Adrenal gland (tissue), 5 donors: ENCODE measurements around the gene RAPH1.
"Not testable (repeated sequence)": the region's sequence is repeated elsewhere in the genome, so short reads cannot be mapped to it uniquely, and the experiment has no call there.

Experiments used
- CTCF ChIP-seq, 6 experiments: fragments of 450-650 bp in 4 of 6; fragments of 200-600 bp in 2 of 6; sonication (generic) in 1 of 6; IDR thresholded peaks; 1 replicate in 5 of 6; 2 replicates in 1 of 6; pipeline versions ENCODE4 v1.5.1 to v1.8.0; 2016 to 2021; ENCODE audit warnings: antibody characterized with exemption in 6 of 6, mild to moderate bottlenecking in 2 of 6, moderate library complexity in 1 of 6
- POLR2A ChIP-seq, 2 donors: fragments of 450-650 bp; IDR thresholded peaks; one replicate each; pipeline ENCODE4 v1.6.1; 2017; ENCODE audit warnings: antibody characterized with exemption in 2 of 2, mild to moderate bottlenecking in 2 of 2, moderate library complexity in 1 of 2
- donor health status: DM: no; HTN: no; CAD: no.

DNA sequence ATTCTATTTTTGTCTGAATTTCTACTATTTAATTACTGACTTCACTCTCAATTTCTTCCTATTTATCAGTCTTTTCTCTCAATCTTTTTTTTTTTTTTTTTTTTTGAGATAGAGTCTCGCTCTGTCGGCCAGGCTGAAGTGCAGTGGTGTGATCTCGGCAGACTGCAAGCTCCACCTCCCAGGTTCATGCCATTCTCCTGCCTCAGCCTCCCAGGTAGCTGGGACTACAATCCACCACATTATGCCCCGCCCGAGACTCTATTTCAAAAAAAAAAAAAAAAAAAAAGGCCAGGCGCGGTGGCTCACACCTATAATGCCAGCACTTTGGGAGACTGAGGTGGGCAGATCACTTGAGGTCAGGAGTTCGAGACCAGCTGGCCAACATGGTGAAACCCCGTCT lies 21.8 kb downstream of the RAPH1 start:
- TF ChIP-seq CTCF, POLR2A (IDR thresholded peaks at IDR 0.05): not testable (repeated sequence)
